Epithelial cell of prostate (primary cell): ENCODE measurements around the gene WFDC11.

Experiments used
- DNase-seq: peaks from one replicate; pipeline ENCODE4 v3.0.0-alpha.2; 2011; ENCODE audit warnings: low read depth, low spot score
- H3K27ac ChIP-seq: fragments of 450-650 bp; 2 replicates; pipeline ENCODE4 v1.5.1; 2017; ENCODE audit warnings: mild to moderate bottlenecking

WFDC11 gene

GRCh38 chr20:45629496-45630100, 40.4 kb downstream of the WFDC11 start, which contains the start of gene WFDC10A:
Gene WFDC10A, plus strand, starts transcription at chr20:45629739. Its CDS starts 75 bp downstream, at chr20:45629814.
- H3K27ac ChIP-seq, result no peak within 1 kb of the TSS
- DNase-seq, result no peak

DNA sequence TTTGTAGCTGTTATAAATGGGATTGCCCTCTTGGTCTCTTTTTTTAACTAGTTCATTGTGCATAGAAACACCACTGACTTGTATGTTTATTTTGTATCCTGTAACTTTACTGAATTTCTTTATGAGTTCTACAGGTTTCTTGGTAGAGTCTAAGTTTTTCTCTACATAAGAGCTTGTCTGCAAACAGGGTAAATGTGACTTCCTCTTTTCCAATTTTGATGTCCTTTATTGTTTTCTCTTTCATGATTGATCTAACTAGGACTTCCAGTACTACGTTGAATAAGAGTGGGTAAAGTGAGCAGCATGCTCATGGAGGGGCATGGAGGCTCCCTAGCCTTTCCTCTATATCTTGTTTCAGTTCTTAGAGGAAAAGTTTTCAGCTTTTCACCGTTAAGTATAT, 43.5 kb downstream of the WFDC11 start:
- H3K27ac ChIP-seq, result no peak overlapping the region
- DNase-seq, result no peak

GRCh38 chr20:45621593-45621992, 48.4 kb downstream of the WFDC11 start:
- no peak overlapping the region for H3K27ac ChIP-seq
- no peak for DNase-seq

DNA sequence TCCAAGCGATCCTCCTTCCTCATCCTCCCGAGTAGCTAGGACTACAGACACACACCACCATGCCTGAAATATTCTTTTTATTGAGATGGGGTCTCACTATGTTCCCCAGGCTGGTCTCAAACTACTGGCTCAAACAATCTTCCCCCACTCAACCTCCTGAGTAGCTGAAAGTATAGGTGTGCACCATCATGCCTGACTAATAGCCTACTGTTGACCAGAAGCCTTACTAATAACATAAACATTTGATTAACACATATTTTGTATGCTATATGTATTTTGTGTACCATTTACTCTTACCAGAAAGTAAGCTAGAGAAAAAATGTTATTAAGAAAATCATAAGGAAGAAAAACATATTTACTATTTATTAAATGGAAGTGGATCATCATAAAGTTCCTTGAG, 52.4 kb downstream of the WFDC11 start:
- H3K27ac ChIP-seq, result no peak overlapping the region
- no peak for DNase-seq

DNA sequence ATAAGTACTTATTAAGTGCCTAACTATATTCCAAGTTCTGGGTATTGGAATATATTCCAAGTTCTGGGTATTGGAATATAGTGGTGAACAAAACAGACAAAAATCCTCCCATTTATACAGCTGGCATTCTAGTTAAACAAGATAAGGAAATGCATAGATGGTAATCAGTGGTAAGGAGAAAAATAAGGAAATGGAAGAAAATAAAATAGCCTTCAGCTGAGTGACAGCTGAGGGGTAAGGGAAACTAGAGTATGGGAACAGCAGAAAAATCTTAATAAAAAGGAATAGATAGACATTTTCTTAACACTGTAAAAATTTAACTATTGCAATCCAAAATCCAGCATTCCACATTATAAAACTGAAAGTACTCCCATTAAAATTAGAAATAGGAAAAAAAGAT, 57.7 kb downstream of the WFDC11 start:
- DNase-seq, result no peak
- no peak overlapping the region for H3K27ac ChIP-seq

- DNase-seq, result peak; percentile 67
- peak overlapping the region; percentile 52 for H3K27ac ChIP-seq
Measured at GRCh38 chr20:45611054-45611453, 59.0 kb downstream of the WFDC11 start.

DNA sequence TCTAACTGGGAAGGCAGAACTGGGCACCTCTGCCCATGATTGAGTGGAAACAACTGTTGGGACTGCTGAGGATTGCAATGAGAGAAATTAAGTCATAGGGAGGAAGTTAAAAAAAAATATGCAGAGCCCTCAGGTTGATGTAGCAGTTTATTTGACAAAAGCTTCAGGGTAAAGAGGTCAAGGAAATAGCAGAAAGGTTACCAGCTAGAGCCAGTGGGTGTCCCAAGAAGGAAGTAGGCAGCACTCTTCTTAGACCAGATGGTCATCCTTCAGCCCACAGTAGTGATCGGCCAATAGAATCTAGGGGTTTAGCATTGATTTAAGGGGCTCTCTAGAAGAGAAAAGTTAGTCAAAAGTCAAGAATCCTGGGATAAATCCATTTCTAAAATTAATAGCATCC, 62.2 kb downstream of the WFDC11 start:
- no peak for DNase-seq
- no peak overlapping the region for H3K27ac ChIP-seq
